ENCODE results near the gene CPM.

The CPM gene

DNA sequence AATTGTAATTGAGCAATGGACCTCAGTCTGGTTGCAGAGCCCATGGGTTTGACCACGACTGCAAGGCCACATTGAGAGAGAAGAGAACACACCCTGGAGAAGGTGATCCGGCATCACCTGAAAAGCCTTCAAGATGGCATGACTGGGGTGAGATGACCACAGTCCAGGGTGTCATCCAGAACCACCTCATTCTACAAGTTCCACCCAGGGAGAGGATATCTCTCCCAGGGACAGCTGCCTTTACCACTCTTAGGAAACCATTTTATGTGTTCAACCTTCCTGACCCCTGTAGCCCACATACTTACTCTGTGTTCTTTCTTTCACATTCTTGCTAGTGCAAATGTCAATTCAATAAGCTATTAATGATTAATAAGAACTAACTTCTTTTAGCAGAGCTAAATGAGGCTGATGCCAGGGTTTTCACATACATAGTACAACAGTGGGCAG lies 43.4 kb upstream of the CPM start:
- H3K4me2 ChIP-seq (ENCODE audit: low read depth, low read length, poor library complexity, severe bottlenecking): no peak overlapping the region

GRCh38 chr12:68975811-68976210 lies 42.8 kb upstream of the CPM start:
- Histone ChIP-seq H3K27me3 (ENCODE audit: low read length) (no peaks in the 10 kb centered on the region), H3F3A (ENCODE audit: insufficient read depth) (no peaks in the 10 kb centered on the region), H3K9me2 (replicated peaks; ENCODE audit: insufficient read depth, low read length) (no peaks in the 10 kb centered on the region; the same call in 1 of the 2 replicates), H4K20me1 (ENCODE audit: low read depth, low read length) (no peaks in the 10 kb centered on the region), H3K4me2 (ENCODE audit: low read depth, low read length, poor library complexity, severe bottlenecking) (no peak overlapping the region), H3K27ac (ENCODE audit: low read depth, low read length) (no peak overlapping the region), H3K79me2 (ENCODE audit: insufficient read depth, low read length) (no peaks in the 10 kb centered on the region), H2AFZ (ENCODE audit: low read depth, low read length, severe bottlenecking) (no peak overlapping the region), H3K36me3 (ENCODE audit: low read length) (no peaks in the 10 kb centered on the region), H3K4me3 (ENCODE audit: insufficient read depth, low read length, poor library complexity, severe bottlenecking) (no peak overlapping the region), H3K9ac (ENCODE audit: low read length) (no peak overlapping the region), H3K9me3 (ENCODE audit: insufficient read depth, low read length) (no peaks in the 10 kb centered on the region)
- no peak for TF ChIP-seq EZH2phosphoT487 (conservative IDR thresholded peaks at IDR 0.05; ENCODE audit: low read length)
- no peak for TF ChIP-seq CTCF (IDR thresholded peaks at IDR 0.05; ENCODE audit: insufficient read depth, low read length, poor library complexity, severe bottlenecking)

More for the DNA sequence above, 43.4 kb upstream of the CPM start:
- H3K36me3 ChIP-seq (ENCODE audit: low read length): no peaks in the 10 kb centered on the region
- no peaks in the 10 kb centered on the region for H4K20me1 ChIP-seq (ENCODE audit: low read depth, low read length)
- TF ChIP-seq CTCF (IDR thresholded peaks at IDR 0.05; ENCODE audit: insufficient read depth, low read length, poor library complexity, severe bottlenecking) (no peak), EZH2phosphoT487 (conservative IDR thresholded peaks at IDR 0.05; ENCODE audit: low read length) (no peak)
- no peaks in the 10 kb centered on the region for H3K27me3 ChIP-seq (ENCODE audit: low read length)
- H3K9me2 ChIP-seq (replicated peaks; ENCODE audit: insufficient read depth, low read length): no peaks in the 10 kb centered on the region; the same call in 1 of the 2 replicates
- H3K9me3 ChIP-seq (ENCODE audit: insufficient read depth, low read length): no peaks in the 10 kb centered on the region
- no peak overlapping the region for H3K27ac ChIP-seq (ENCODE audit: low read depth, low read length)
- no peak overlapping the region for H3K9ac ChIP-seq (ENCODE audit: low read length)
- H3K4me3 ChIP-seq (ENCODE audit: insufficient read depth, low read length, poor library complexity, severe bottlenecking): no peak overlapping the region
- H3F3A ChIP-seq (ENCODE audit: insufficient read depth): no peaks in the 10 kb centered on the region
- H2AFZ ChIP-seq (ENCODE audit: low read depth, low read length, severe bottlenecking): no peak overlapping the region
- H3K79me2 ChIP-seq (ENCODE audit: insufficient read depth, low read length): no peaks in the 10 kb centered on the region

GRCh38 chr12:68972595-68972994 lies 39.6 kb upstream of the CPM start:
- H4K20me1 ChIP-seq (ENCODE audit: low read depth, low read length): no peaks in the 10 kb centered on the region
- H3K9ac ChIP-seq (ENCODE audit: low read length): no peak overlapping the region
- no peaks in the 10 kb centered on the region for H3F3A ChIP-seq (ENCODE audit: insufficient read depth)
- H3K27ac ChIP-seq (ENCODE audit: low read depth, low read length): no peak overlapping the region
- no peaks in the 10 kb centered on the region for H3K9me2 ChIP-seq (replicated peaks; ENCODE audit: insufficient read depth, low read length)
- no peaks in the 10 kb centered on the region for H3K36me3 ChIP-seq (ENCODE audit: low read length)
- no peaks in the 10 kb centered on the region for H3K27me3 ChIP-seq (ENCODE audit: low read length)
- no peaks in the 10 kb centered on the region for H3K79me2 ChIP-seq (ENCODE audit: insufficient read depth, low read length)
- no peak overlapping the region for H3K4me2 ChIP-seq (ENCODE audit: low read depth, low read length, poor library complexity, severe bottlenecking)
- TF ChIP-seq CTCF (IDR thresholded peaks at IDR 0.05; ENCODE audit: insufficient read depth, low read length, poor library complexity, severe bottlenecking): no peak
- no peak for TF ChIP-seq EZH2phosphoT487 (conservative IDR thresholded peaks at IDR 0.05; ENCODE audit: low read length)
- no peak overlapping the region for H3K4me3 ChIP-seq (ENCODE audit: insufficient read depth, low read length, poor library complexity, severe bottlenecking)
- H3K9me3 ChIP-seq (ENCODE audit: insufficient read depth, low read length): no peaks in the 10 kb centered on the region
- H2AFZ ChIP-seq (ENCODE audit: low read depth, low read length, severe bottlenecking): no peak overlapping the region

Data from SU-DHL-6 (cell line).